Endometrial microvascular endothelial cells (primary cell): ENCODE data around the gene ERBB4. TPM values are rescaled to one million over a fixed set of nuclear protein-coding genes. Genes with fewer than 3 reads are reported as not detected.
"Not testable (repeated sequence)": the region's sequence is repeated elsewhere in the genome, so short reads cannot be mapped to it uniquely, and the experiment has no call there.

Source experiments
- in situ Hi-C: cut with HindIII; loops from 2 replicates; pipeline ENCODE4 v1.10.0; 2017; ENCODE audit warnings: low sequenced_read_pairs, low pct_unique_long_range_greater_than_20kb; ENCODE audit errors: inconsistent ontology term
- total RNA-seq: library from RNA; depleted of rRNA; stranded (reverse); fragments of >200 nt; gene quantifications from one replicate; pipeline ENCODE4 v1.2.3, GENCODE V29; 2015; ENCODE audit errors: inconsistent ontology term

ERBB4 gene
- total RNA-seq, 1 donor from 2014 or later = not detected

DNA sequence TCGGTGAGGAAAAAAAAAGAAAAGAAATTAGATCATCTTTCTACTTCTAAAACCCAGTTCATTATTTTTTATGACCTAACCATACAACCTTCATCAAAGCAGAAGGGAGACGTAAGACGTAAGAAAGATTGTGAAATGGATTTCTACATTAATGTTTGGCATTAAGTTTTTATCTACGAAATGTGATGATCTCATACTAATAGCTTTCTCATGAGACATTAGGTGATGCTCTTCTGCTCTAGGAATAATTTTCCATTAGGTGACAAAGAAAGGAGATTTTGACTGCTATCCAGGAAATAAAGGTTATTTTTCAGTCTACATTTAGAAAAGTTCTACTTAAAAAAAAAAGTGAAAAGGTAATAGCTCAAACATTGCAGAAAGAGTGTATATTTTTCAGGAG lies 748.6 kb downstream of the ERBB4 start:
- in situ Hi-C loops = no loop called here

DNA sequence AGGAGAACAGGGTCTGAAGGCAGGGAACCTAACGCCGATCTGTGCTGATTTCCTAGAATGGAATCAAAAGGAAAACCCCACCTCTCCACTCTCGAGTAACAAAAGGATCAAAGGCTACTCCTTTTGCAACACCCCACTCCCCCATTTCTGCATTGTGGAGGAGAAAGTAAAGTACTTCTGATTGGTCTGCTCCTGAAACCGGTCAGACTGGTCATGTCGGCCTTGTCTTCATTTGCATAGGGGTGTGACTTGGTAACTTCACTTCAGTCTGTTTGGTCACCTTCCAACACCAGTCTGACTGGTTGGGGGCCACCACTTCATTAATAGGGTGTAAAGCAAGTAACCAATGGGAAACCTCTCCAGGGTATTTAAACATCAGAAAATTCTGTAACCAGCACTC lies 771.9 kb downstream of the ERBB4 start:
- in situ Hi-C loops = no loop called here

- in situ Hi-C loops = no loop called here
Measured at GRCh38 chr2:211762479-211762878, 776.1 kb downstream of the ERBB4 start.

GRCh38 chr2:211760103-211760502 lies 778.5 kb downstream of the ERBB4 start:
- in situ Hi-C loops = no loop called here

GRCh38 chr2:211756266-211756665 lies 782.3 kb downstream of the ERBB4 start:
- in situ Hi-C loops = no loop called here

DNA sequence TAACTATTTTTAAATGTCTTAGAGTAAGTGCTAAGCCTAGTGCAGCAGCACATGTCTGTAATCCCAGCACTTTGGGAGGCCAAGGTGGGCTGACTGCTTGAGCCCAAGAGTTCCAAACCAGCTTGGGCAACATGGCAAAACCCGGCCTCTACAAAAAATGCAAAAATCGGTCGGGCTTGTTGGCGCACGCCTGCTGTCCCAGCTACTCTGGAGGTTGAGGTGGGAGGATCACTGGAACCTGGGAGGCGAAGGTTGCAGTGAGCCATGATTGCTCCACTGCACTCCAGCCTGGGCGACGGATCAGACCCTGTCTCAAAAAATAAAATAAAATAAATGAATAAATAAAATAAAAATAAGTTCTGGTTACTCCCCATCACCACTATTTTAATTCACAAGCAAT lies 783.4 kb downstream of the ERBB4 start:
- in situ Hi-C loops = no loop called here

DNA sequence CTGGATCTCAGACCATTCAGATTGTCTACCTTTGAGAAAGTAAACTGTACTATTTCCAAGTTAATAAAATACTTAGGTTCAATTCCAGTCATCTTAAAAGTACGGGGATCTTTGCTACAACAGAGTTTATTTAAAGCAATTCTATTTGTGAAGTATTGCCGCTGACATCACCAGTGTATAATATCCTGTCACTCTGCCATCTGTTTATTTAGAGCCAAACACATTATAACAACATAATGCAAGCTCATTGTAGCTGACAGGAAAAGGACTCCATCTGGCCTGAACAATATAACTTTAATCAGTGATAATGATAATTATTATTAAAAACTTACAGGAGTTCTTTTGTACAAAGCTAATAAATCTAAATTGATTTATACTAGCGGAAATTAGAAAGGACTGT lies 786.8 kb downstream of the ERBB4 start:
- in situ Hi-C loops = no loop called here

DNA sequence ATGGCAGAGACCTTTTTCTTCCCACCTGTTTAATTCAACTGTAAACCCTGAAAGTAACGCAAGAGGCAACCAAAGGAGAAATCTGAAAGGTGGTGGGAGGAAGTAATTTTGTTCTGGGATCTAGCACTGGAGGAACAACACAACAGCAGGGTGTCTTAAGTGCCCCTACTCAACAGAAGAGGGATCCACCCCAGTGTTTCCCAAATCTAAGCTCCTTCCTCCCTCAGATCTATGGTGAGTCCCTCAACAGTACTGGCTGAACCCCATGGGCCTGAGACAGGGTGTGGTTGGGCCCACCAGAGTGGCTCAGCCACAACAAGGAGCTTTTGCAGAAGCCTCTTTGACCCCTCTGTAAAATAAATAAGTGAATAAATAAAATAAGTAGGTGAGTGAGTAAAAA lies 790.3 kb downstream of the ERBB4 start:
- in situ Hi-C loops = no loop called here

- in situ Hi-C loops = no loop called here
Measured at GRCh38 chr2:211745295-211746097, 793.1 kb downstream of the ERBB4 start.

- in situ Hi-C loops = no loop called here
Measured at GRCh38 chr2:211744379-211744778, 794.2 kb downstream of the ERBB4 start.

DNA sequence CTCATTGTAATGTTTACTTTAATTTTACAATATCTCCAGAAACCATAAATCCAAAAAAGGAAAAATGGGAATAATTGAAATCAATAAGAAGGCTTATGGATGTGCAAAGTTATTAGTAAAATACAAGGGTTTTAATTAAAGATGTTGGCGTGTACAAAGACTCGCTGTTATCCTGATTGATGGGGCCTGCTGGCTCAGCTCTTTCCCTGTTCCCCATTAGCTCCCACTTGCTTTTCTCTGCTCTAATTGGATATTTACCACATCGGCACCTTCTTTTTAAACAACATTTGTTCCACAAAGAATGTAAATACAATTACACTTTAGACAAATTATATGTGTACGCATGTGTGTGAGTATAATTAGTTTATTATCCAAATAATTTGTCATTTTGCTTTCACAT lies 796.6 kb downstream of the ERBB4 start:
- in situ Hi-C loops = no loop called here

- in situ Hi-C loops = no loop called here
Measured at GRCh38 chr2:211737282-211737681, 801.3 kb downstream of the ERBB4 start.

DNA sequence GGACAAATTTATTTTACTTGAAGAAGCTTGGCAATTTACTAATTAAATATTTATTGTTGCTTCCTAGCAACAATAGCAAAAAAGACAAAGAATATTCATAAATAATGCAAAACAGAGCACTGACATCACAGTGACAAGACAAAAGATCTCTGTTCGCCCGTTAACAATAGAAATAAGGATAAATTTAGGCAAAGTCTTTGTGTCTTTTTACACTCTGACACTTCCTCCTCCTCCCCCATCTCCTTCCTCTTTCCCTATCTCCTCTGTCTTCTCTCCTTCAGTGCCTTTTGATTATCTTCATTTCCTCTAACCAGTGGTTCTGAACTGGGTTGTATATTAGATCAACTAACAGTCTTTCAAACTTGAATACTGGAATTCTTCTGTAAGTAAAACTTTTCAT lies 808.4 kb downstream of the ERBB4 start:
- in situ Hi-C loops = no loop called here

GRCh38 chr2:211729433-211729832 lies 809.2 kb downstream of the ERBB4 start:
- in situ Hi-C loops = no loop called here

- in situ Hi-C loops = no loop called here
Measured at GRCh38 chr2:211724933-211725332, 813.7 kb downstream of the ERBB4 start.

GRCh38 chr2:211723398-211723797 lies 815.2 kb downstream of the ERBB4 start:
- in situ Hi-C loops = no loop called here

DNA sequence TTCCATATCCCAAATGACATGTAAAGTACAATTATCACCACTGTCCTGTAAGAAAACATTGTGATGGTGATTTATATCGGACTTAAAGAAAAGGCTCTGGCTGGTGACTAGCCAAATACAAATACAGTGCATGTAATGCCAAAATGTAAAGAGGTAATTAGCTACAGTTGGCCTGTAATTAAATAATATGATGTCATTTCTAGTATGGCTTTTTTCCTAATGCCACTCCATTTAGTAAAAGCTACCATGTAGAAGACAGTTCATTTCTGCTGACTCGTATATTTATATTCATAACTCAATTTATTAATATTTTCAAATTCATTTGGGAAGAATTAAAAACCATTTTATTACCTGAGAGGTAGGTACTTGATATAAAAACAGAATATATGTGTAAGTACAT lies 815.7 kb downstream of the ERBB4 start:
- in situ Hi-C loops = no loop called here

DNA sequence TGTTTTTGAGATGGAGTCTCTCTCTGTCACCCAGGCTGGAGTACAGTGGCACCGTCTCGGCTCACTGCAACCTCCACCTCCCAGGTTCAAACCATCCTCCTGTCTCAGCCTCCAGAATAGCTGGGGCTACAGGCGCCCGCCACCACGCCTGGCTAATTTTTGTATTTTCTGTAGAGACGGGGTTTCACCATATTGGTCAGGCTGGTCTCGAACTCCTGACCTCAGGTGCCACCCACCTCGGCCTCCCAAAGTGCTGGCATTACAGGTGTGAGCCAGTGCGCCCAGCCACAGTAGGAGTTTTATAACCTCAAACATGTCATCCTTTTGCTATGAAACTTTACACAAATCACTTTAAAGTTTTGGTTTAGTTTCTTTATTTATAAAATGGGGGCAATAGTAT lies 816.7 kb downstream of the ERBB4 start:
- in situ Hi-C loops = not testable (repeated sequence)

- in situ Hi-C loops = no loop called here
Measured at GRCh38 chr2:211709389-211709788, 829.2 kb downstream of the ERBB4 start.

DNA sequence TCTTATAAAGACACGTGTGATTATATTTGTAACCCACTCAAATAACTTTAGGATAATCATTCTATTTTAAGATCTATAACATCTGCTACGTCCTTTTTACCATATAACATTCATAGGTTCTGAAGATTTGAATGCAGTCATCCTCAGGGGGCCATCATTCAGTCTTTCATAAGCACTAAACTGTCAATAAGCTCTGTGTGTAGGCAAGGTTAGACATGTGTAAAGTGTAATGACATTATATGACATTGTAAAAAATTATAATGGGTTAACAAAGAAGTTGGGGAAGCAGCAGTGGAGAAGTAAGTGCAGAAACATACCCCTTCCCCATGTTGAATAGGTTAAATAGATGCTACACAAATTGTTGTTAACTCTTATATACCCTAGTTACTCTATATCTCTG lies 845.9 kb downstream of the ERBB4 start:
- in situ Hi-C loops = no loop called here

DNA sequence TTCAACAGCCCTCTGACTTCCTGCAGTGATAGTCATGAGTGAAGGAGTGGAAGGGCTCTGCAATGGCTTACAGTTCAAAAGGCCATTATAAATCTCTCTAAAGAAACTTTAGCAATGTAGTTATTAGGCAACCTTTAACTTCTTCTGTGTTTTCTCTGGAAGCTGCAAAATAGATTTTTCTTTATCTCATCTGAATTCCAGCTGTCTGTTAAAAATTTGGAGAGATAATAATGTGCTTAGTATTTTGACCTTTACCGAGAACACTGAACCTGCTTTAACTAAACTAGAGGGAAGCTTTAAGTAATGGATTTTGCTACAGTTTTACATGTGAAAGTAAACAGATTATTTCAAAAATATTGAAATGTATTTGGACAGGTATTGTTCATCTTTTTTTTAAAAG lies 847.9 kb downstream of the ERBB4 start:
- in situ Hi-C loops = no loop called here
